ENCODE measurements around the gene OXSR1.
"Not testable (repeated sequence)": the region's sequence is repeated elsewhere in the genome, so short reads cannot be mapped to it uniquely, and the experiment has no call there.

The OXSR1 gene

DNA sequence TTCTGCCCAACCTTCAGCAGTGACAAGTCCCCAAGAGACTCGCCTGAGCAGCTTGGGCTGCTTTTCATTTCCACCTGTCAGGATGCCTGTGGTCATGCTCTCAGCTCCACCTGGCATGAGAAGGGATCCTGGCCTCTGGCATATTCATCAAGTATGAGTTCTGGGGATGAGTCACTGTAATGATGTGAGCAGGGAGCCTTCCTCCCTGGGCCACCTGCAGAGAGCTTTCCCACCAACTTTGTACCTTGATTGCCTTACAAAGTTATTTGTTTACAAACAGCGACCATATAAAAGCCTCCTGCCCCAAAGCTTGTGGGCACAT is 23.4 kb upstream of the OXSR1 start:
- no peak for DNase-seq (ENCODE audit: low read depth)

DNA sequence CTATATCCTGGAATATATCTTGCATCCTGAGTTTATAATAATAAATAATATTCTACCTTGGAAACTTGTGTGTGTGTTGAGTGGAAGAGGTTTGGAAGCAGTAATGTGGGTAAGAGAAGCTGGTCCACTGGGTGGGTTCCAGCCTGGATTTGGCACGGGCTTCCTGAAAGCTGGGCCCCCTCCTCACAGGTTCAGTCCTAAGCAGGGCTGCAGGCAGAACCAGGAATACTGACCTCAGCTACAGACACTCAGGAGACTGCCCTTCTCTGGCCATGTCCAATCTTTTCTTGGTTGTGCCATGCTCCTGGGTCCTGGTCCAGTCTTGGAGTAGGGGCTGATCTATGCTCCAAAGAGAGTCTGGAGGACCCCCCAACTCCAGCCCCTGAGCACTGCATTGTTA is 22.4 kb upstream of the OXSR1 start:
- DNase-seq (ENCODE audit: low read depth), result no peak

DNA sequence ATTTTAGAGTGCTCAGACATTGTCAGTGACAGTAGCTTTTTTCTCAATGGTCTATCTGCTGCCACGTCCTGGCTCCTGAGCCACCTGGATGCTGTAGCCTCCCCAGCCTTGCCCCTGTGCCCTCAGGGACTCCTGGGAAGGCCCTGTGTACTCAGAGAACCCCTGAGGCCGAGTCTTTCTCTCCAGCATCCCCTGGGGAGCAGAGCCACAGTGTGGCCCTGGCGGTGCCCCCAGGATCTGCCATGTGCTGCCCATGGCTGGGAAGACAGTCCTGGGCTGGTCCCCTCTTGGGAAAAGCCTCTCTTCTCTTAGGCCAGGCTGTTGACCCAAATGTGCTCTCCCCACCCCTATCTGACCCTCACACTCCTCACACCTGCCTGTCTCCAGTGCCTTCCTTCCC is 21.8 kb upstream of the OXSR1 start:
- no peak for DNase-seq (ENCODE audit: low read depth)

DNA sequence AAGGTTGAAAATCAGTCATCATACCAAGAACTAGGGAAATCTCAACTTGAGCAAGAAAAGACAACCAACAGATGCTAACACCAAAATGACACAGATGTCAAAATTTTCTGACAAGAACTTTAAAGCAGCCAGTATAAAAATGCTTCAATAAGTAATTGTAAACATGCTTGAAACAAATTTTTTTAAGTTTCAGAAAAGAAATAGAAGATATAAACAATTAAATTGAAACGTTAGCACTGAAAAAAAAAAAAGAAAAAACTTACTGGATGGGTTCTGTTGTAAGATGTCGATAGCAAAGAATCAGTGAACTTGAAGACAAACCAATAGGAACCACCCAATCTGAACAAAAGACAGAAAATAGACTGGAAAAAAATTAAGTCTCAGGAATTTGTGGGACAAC is 18.8 kb upstream of the OXSR1 start:
- no peak for DNase-seq (ENCODE audit: low read depth)

DNA sequence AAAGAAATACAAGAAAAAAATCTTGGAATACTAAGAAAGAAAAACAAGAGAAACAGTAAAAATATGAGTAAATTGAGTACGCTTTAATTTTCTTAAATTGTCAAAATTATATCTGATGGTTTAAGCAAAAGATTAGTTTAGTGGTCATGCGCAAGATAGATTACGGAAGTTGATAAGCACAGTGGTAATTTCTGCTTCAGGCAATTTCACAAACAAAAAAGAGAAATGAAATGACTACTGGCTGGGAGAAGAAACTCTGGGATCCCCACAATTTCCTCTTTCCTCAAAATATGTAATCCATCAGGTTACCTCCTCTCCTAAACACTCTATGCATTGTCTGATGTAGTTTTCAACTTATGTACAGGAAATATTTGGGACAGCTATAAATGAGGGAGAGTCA is 17.9 kb upstream of the OXSR1 start:
- no peak for DNase-seq (ENCODE audit: low read depth)

DNA sequence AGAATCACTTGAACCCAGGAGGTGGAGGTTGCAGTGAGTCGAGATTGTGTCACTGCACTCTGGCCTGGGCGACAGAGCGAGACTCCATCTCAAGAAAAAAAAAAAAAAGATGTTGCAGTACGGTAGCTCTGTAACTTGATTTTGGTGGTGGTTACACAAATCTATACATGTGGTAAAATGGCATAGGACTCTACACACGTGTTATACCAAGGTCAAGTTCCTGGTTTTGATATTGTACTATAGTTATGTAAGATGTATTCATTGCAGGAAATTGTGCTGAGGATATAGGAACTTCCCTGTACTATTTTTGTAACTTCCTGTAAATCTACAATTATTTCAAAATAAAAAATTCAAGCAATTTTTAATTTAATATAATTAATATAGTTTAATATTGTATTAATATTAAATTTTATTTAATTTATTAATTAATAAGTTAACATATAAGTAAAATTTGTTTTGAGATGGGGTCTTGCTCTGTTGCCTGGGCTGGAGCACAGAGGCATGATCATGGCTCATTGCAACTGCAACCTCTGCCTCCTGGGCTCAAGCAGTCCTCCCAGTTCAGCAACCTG is 16.9 kb upstream of the OXSR1 start:
- DNase-seq (ENCODE audit: low read depth), result no peak

DNA sequence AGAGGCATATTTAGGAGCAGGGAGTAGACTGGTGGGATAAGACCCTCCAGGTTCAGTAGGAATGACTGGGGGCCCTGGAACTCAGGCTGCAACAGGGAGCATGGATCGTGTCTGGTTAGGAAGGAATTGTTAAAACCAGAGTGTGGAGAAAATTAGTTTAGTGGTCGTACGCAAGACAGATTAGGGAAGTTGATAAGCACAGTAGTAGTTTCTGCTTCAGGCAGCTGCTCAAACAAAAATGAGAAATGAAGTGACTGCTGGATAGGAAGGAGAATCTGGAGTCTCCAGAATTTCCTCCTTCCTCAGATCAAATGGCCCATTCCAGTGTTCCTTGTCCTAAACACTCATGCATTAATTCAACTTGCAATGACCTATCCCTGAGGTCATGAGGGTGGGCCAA is 15.6 kb upstream of the OXSR1 start:
- DNase-seq (ENCODE audit: low read depth), result no peak

DNA sequence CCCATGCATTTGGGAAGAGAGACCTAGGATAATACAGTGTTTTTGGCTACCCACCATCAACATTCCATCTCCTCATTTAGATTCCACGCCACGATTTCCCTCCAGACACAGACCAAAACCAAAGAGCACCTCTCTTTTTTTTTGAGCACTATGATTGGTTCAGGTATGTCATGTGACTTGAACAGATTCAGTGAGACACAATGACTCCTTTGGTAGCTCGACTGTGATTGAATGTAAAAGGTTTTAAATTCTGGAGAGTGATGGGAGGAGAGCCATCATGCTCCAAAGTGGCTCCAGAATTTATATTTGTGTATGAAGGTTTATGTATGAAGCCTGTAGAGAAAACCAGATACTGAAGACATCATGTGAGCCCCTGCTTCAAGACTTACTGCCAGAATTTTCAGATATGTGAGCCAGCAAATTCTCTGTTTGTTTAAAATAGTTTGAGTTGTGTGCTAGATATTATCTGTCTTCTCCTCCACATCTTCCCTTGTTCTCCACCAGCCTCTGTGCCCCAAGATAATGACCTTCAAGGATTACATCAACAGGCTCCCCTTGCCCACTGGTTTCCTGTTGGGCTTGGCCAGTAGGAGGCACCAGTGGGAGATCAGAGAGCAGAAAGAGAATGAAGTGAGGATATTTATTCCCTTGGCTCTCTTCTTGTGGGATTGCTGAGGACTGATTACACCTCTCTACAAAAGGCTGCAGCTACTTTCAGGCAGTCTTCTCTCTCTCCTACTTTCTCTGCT is 14.4 kb upstream of the OXSR1 start:
- no peak for DNase-seq (ENCODE audit: low read depth)

DNA sequence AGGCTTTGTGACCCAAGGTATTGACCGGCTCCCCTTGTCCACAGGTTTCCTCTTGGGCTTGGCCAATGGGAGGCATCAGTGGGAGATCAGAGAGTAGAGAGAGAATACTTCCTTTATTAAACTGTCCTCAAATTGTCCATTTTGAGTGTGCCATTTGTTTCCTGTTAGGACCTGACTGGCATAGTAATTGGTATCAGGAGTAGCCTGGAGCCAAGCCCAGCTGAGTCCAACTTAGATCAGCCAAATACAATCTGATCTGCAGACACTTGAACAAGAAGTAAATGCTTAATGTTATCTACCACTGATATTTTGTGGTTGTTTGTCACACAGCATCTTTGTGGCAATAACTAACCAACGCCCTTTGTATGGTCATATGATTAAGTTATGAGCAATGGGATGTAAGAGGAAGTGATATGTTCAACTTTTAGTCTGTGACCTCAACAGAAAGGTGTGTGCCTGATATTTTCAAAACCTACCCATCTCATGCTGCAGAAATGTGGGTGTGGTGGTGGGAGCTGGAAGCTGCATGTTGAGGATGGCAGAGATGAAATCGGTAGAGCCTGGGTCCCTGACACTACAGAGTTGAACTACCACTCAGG is 13.6 kb upstream of the OXSR1 start:
- no peak for DNase-seq (ENCODE audit: low read depth)

DNA sequence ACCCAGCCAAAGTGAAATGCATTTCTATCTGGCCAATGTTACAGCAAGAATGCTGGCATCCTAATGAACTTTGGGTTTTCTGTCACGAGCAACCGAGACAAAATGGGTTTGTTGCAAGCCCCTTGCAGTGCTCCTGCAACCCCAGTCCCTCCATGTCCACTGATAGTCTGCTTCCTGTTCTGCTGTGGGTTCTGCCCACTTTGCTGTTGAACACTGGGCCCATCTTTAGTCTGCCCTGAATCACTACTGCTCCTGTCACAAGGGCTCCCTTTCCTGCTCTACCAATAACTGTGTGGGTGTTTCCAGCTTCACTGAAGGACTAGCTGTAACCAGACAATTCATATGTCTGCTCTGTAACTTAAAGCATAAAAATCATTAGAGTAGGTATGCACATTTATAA is 12.7 kb upstream of the OXSR1 start:
- DNase-seq (ENCODE audit: low read depth), result no peak

DNA sequence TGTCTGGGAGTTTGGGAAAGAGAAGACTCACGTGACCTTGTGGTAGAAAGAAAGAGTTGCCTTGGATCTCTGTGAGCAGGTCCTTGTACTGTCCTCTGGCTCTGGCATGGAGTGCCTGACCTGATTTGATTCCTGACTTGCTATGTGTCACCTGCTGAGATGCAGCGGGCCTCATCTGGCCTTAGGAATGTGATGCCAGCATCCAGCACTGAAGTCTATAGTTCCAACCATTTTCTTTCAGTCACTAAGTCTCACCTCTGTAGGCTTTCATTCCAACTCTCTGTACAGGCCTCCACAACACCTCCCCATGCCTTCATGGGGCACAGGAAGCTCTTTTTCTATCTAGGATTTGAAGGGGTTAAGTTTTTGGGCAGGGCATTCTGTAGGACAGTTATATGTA is 12.1 kb upstream of the OXSR1 start:
- no peak for DNase-seq (ENCODE audit: low read depth)

DNA sequence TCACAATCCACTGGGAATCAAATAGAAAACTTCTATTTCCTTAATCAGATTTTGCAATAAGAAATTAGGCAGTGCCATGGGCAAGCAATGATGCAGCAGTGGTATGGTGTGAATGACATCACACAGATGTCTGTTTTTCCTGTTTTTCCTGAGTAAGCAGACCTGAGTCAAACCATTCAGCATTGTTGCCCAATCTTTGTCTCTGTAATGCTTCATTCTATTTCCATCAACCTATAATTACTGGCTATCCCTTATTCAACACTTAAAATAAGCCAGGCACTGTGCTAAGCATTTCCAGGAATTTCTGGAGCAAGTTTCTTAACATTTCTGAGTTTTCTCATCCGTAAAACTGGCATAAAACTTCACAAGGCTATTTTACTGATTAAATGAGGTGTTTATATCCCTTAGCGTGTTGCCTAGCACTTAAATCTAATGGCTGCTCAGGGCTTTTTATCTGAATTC is 11.3 kb upstream of the OXSR1 start:
- DNase-seq (ENCODE audit: low read depth), result no peak

DNA sequence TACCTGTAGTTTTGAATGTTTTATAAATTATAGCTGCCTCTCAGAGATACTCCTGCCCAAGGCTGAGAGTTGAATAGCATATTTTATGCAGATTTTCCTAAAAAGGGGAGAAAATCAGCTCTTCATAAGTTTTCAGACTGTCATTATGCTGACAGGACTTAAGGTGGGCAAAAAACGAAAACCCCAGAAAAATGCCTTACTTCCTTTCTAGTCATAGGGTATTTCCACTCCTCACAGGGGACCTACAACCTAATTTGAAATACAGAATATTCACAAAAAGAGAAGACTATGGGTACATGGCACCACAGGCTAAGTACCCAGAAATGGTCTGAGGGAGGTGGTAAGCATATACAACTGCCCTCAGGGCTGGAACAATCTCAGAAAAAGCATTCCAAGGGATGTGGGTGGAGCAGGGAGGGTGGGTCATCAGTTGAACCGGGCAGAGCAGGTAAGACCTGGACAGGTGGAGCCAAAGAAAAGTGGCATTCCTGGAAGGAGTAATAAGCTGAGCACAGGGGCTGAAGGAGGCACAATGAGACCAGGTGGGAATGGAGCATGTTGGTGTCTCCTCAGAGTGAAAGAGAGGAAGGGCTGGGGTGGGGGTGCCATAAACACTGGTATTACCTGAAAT is 10.6 kb upstream of the OXSR1 start:
- DNase-seq (ENCODE audit: low read depth), result no peak

DNA sequence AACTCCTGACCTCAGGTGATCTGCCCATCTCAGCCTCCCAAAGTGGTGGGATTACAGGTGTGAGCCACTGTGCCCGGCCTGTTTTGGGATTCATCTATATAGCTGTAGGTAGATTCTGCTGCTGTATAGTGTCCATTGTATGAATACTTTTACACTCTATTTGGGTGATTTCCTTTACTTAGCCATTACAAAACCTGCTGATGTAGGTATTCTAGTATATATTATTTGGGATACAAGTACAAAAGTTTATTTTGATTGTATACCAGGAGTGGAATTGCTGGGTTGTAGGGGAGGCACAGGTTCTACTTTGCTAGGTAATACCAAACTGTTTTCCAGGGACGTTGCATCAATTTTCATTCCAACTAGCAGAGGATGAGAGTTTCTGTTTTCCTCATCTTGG is 9.5 kb upstream of the OXSR1 start:
- DNase-seq (ENCODE audit: low read depth), result no peak

DNA sequence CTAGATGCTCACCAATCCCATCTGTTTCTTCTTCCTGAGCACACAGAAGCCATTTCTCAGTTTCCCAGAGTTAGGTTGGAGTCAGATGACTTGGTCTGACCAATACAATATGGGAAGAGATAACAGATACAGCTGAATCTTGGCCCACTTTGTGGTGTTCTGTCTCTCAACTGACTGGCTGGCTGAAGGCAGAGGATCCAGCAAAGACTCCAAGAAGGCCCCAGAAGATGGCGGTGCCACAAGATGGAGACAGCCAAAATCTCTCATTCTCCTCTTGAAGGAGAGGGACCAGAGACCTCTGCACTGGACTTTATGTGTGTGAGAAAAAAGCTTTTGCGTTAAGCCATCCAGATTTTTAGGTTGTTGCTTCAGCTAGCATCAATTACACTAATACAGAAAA is 8.2 kb upstream of the OXSR1 start:
- no peak for DNase-seq (ENCODE audit: low read depth)

DNA sequence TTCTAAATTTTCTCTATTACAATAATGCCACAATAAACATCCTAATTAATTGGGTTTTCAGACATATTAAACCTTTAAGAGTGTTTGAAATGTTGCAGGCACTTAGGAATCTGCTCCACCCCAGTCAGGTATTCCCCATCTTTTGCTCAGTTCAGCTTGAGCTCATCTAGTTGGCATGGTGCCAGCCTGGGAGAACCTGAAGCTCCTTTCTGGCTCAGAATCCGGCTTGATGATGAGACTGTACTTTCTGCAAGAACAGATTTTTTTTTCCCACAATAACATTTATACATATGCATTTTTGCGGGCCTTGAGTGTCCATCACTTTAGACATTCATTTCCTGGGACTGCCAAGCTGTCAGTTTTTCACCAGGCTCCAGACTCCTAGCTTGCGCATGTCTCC is 7.7 kb upstream of the OXSR1 start:
- DNase-seq (ENCODE audit: low read depth), result no peak

DNA sequence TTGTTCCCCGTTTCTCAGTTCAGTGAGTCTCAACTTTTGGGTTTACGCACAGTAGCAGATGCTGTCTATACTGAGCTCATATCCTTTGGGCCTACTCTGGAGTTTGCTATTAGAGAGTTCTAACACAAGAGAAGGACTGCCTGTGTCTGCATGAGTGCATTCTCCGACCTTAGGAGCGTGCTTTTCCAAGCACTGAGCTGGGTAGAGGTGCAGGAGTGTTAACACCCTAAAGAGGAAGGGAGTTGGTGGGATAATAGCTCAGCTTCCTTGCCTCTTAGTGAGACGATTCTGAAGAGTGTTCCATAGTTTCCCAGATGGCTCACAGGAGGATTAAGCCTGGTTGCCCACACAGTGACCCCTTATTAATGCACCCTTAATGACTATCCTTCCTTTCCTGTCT is 6.9 kb upstream of the OXSR1 start:
- DNase-seq (ENCODE audit: low read depth), result no peak

DNA sequence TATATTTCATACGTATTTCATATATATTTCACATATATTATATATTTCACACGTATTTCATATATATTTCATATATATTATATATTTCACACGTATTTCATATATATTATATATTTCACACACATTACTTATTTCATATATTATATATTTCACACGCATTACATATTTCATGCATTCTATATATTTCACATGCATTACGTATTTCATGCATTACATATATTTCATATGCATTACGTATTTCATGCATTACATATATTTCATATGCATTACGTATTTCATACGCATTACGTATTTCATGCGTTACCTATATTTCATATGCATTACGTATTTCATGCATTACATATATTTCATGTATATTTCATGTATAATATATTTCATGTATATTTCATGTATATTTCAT is 4.6 kb upstream of the OXSR1 start:
- DNase-seq (ENCODE audit: low read depth), result not testable (repeated sequence)

DNA sequence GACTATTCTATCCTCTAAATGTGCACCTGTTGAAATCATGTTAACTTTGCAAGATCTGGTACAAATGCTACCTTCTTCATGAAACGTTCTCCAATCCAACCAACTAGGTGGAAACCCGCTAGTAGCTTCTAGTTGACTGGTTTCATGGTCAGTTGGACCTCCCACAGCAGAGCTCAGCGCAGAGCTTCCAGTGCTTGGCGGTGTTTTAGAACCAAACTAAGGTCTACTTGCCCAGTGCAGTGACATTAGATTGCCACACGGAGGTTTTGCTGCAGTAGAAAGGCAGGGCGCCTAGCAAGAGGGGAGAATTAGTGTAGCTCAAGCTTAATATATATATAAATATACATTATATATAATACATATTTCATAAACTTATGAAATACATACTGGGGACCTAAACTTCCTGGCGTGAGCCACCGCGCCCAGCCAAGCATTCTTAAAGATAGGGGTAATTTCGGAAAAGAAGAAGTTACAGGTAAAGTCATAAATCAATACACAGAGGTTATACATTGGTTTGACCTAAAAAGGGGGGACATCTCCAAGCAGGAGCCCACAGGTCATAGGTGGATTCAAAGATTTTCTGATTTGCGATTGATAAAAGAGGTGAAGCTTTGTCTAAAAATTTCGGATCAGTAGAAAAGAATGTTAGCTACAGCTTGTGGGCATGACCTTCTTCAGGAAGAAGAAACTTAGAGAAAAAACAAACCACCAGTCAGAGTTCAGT is 2.1 kb upstream of the OXSR1 start:
- no peak for DNase-seq (ENCODE audit: low read depth)

DNA sequence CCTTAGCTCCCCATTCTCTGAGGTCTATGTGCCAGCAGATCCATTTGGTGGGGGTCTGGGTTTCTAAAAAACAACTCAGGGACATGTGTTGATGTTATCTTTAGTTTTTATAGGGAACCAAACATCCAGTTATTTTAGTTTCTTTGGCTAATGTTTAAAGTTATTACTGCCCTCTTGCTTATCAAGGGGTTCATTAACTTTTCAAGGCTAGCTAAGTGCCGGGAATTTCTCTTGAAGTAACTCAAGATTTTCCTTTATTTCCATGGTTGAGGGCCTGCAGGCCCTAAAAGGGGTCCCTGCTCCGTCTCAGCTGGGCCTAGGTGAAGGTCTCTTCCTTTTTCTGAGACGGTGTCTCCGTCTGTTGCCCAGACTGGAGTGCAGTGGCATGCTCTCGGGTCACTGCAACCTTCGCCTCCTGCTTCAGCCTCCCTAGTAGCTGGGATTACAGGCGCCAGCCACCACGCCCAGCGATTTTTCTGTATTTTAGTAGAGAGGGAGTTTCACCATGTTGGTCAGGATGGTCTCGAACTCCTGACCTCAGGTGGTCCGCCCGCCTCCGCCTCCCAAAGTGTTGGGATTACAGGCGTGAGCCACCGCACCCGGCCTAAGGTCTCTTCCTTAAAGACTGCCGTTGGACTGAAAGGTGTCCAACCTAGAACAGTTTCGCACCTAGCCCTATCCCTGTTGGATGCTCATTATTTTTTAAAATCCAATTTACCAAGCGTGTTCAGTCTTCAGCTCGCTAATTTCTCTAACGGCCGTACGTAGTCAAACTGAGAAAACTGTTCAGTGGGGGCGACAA is 1.3 kb upstream of the OXSR1 start:
- no peak for DNase-seq (ENCODE audit: low read depth)

DNA sequence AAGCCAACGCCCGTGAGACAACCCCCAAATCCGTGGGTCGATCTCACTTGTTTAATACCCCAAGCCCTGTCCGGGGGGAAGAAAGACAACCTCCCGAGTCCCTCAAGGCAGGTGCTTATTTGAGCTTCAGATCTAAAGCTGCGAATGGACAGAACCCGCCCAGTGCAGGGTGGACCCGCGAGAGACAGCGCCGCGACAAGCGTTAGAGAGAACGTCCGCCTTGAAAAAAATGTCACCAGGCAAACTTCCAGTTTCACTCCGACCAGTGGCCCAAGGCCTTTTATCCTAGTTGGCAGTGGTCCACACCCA is 740 bp upstream of the OXSR1 start:
- no peak for DNase-seq (ENCODE audit: low read depth)

DNA sequence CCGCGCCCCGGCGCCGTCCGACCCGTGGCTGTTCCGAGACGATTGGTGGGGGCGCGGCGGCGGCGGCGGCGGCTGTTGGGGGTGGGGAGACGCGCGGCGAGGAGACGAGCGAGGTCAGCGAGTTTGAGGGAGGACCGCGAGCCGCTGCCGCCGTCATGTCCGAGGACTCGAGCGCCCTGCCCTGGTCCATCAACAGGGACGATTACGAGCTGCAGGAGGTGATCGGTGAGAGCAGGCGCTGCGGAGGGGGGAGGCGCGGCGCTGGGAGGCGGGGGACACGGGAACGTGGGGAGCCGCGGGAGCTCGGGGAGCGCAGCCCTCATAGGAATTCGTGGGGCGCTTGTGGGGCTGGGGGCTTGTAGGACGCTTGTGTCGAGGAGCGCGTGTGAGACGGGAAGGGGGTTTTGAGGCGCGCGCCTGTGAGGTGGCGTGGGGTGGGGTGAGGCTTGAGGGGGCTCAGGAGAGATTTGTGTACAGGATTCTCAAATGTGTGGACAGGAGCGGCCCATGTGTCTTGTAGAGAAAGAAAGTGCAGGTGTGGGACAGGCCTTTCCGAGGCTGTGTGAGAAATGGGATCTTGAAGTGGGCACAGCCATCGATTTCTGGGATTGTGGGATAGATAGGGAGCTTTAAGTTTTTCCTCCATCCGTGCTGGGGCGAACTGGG is 518 bp downstream of the OXSR1 start:
- DNase-seq (ENCODE audit: low read depth), result no peak
